ENCODE data around the gene ETDA.
"Not testable (repeated sequence)": the region's sequence is repeated elsewhere in the genome, so short reads cannot be mapped to it uniquely, and the experiment has no call there.

ETDA gene

GRCh38 chrX:135252011-135252518 is at the start of gene ETDA:
ETDA (plus strand) TSS chrX:135252061; CDS start chrX:135253277, 1,216 bp downstream.
- not testable (repeated sequence) for DNase-seq (ENCODE audit: extremely low read depth, low read depth)

GRCh38 chrX:135206427-135206826 is 45.4 kb upstream of the ETDA start:
- not testable (repeated sequence) for H3K4me3 ChIP-seq (replicated peaks; ENCODE audit: low read depth, low read length); DNase-seq (ENCODE audit: extremely low read depth, low read depth)

More at GRCh38 chrX:135252011-135252518, at the start of gene ETDA:
- not testable (repeated sequence) for H3K4me3 ChIP-seq (replicated peaks; ENCODE audit: low read depth, low read length)

GRCh38 chrX:135213200-135213844 is 38.5 kb upstream of the ETDA start:
- DNase-seq (ENCODE audit: extremely low read depth, low read depth) = no peak
- TF ChIP-seq CTCF (IDR thresholded peaks at IDR 0.05; ENCODE audit: low read depth, low read length, missing control alignments) = no peak
- H3K4me3 ChIP-seq (replicated peaks; ENCODE audit: low read depth, low read length) = no peak overlapping the region

- H3K4me3 ChIP-seq (replicated peaks; ENCODE audit: low read depth, low read length); DNase-seq (ENCODE audit: extremely low read depth, low read depth): not testable (repeated sequence)
Measured at GRCh38 chrX:135245989-135246388, 5.9 kb upstream of the ETDA start.

GRCh38 chrX:135256087-135256684 is 4.3 kb downstream of the ETDA start:
- H3K4me3 ChIP-seq (replicated peaks; ENCODE audit: low read depth, low read length); DNase-seq (ENCODE audit: extremely low read depth, low read depth): not testable (repeated sequence)

GRCh38 chrX:135256923-135257322 is 5.1 kb downstream of the ETDA start:
- H3K4me3 ChIP-seq (replicated peaks; ENCODE audit: low read depth, low read length) = no peak overlapping the region
- no peak for TF ChIP-seq CTCF (IDR thresholded peaks at IDR 0.05; ENCODE audit: low read depth, low read length, missing control alignments)
- DNase-seq (ENCODE audit: extremely low read depth, low read depth) = no peak

GRCh38 chrX:135257469-135257868 is 5.6 kb downstream of the ETDA start:
- no peak for TF ChIP-seq CTCF (IDR thresholded peaks at IDR 0.05; ENCODE audit: low read depth, low read length, missing control alignments)
- H3K4me3 ChIP-seq (replicated peaks; ENCODE audit: low read depth, low read length) = no peak overlapping the region
- DNase-seq (ENCODE audit: extremely low read depth, low read depth) = no peak

- not testable (repeated sequence) for H3K4me3 ChIP-seq (replicated peaks; ENCODE audit: low read depth, low read length); DNase-seq (ENCODE audit: extremely low read depth, low read depth)
Measured at GRCh38 chrX:135260976-135261375, 9.1 kb downstream of the ETDA start.

GRCh38 chrX:135263376-135263775 is 11.5 kb downstream of the ETDA start:
- not testable (repeated sequence) for H3K4me3 ChIP-seq (replicated peaks; ENCODE audit: low read depth, low read length); DNase-seq (ENCODE audit: extremely low read depth, low read depth)

GRCh38 chrX:135264206-135264605 is 12.3 kb downstream of the ETDA start:
- DNase-seq (ENCODE audit: extremely low read depth, low read depth) = no peak
- no peak overlapping the region for H3K4me3 ChIP-seq (replicated peaks; ENCODE audit: low read depth, low read length)
- no peak for TF ChIP-seq CTCF (IDR thresholded peaks at IDR 0.05; ENCODE audit: low read depth, low read length, missing control alignments)
